Activated T-helper 1 cell treated with anti-CD3 and anti-CD28 coated beads, Interleukin-12 subunit alpha, Interleukin-12 subunit beta, Interleukin-2, Interleukin-4 antibody, amounts not matched to agents 30 ng/mL and 10 ng/mL and 1 ng/mL, durations not matched to agents 14 hours and 24 hours and 36 hours (primary cell): ENCODE results near the gene FAIM2. TPM values are rescaled to one million over a fixed set of nuclear protein-coding genes. Genes with fewer than 3 reads are reported as not detected.
A peak's percentile ranks its signal among the peaks of the same experiment; 100 is the strongest.
"Not testable (repeated sequence)": the region's sequence is repeated elsewhere in the genome, so short reads cannot be mapped to it uniquely, and the experiment has no call there.

Experiments used
- DNase-seq: peaks from one replicate; pipeline ENCODE4 v3.0.0; 2021; ENCODE audit warnings: low spot score
- H3K27ac Mint-ChIP-seq: one replicate; pipeline ENCODE4 v1.8.0; 2021; ENCODE audit warnings: mild to moderate bottlenecking, mixed read lengths
- H3K27me3 Mint-ChIP-seq: one replicate; pipeline ENCODE4 v1.8.0; 2022; ENCODE audit warnings: mild to moderate bottlenecking, moderate library complexity, mixed read lengths; ENCODE audit not compliant: insufficient read depth
- H3K36me3 Mint-ChIP-seq: one replicate; pipeline ENCODE4 v1.8.0; 2021; ENCODE audit warnings: low read depth, mixed read lengths
- H3K4me1 Mint-ChIP-seq: one replicate; pipeline ENCODE4 v1.8.0; 2021; ENCODE audit warnings: low read depth, mixed read lengths
- H3K4me3 Mint-ChIP-seq: one replicate; pipeline ENCODE4 v1.8.0; 2021; ENCODE audit warnings: mild to moderate bottlenecking, moderate library complexity, mixed read lengths
- H3K9me3 Mint-ChIP-seq: one replicate; pipeline ENCODE4 v1.8.0; 2021; ENCODE audit warnings: mixed read lengths
- intact Hi-C: fragments of 100-400 bp; cut with micrococcal nuclease; formaldehyde crosslinking; loops from one replicate; pipeline ENCODE4 v1.15.1; 2024
- total RNA-seq: library from RNA; stranded (reverse); gene quantifications from 2 replicates; pipeline ENCODE4 v1.2.3, GENCODE V29; 2022

The FAIM2 gene
- total RNA-seq, 1 donor from 2014 or later: 0.49 TPM

DNA sequence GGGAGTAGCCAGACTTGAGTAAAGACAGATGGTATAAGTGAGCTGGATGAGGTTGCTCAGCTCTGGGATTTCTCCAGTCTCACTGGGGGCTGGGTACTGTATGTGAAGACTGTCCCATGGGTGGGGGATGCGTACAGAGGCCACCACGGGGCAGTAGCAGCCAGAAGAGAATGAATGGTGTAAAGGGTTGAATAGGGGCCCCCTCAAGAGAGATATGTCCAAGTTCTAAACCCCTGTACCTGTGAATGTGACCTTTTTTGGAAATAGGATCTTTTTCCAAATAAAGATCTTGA, 39.0 kb downstream of the FAIM2 start:
- no peaks in the 10 kb centered on the region for H3K9me3 Mint-ChIP-seq
- H3K36me3 Mint-ChIP-seq: no peaks in the 10 kb centered on the region
- H3K27me3 Mint-ChIP-seq: peaks cover 7% of the 10 kb centered on the region
- DNase-seq: no peak
- H3K27ac Mint-ChIP-seq: no peak overlapping the region
- intact Hi-C loops: no loop called here
- H3K4me3 Mint-ChIP-seq: no peak overlapping the region
- H3K4me1 Mint-ChIP-seq: no peaks in the 10 kb centered on the region

DNA sequence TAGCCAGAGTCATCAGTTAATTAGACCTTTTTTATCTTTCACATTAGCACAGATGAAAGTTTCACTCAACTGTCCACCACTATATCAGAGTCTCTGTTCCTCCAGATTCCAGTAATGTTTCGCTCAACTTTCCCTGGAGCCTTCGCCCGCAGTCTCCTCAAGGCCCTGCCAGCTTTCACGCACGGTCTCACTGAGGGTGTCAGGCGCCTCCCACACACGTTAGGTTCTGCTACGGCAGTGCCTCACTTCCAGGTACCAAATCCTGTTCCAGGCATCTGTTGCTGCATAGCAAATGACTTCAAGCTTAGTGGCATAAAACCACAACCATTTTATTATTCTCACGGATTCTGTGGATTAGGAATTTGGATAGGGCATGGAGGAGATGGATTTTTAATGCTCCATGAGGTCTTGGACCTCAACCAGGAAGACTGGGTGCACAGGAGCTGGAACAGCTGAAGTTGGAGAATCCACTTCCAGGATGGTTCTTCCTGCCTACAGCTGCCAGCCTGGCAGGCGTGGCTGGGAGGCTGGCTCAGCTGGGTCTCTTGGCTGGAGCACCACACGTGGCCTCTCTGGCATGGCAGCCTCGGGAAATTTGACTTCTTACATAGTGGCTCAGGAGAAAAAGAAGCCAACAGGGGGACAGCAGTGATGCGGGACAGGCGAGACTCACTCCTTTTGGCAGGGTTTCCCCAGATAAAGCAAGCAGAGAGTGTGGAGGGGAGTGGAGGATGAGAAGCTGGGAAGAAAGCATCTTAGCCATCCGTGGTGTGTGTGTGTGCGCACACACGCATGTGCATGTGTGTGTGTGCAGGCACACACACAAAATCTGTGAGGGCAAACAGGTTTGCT, 39.5 kb downstream of the FAIM2 start:
- no peak for DNase-seq
- no peak overlapping the region for H3K4me3 Mint-ChIP-seq
- H3K9me3 Mint-ChIP-seq: no peaks in the 10 kb centered on the region
- H3K27ac Mint-ChIP-seq: no peak overlapping the region
- no peaks in the 10 kb centered on the region for H3K36me3 Mint-ChIP-seq
- H3K4me1 Mint-ChIP-seq: no peaks in the 10 kb centered on the region
- intact Hi-C loops: no loop called here
- peaks cover 7% of the 10 kb centered on the region for H3K27me3 Mint-ChIP-seq

GRCh38 chr12:49860921-49861320, 42.8 kb downstream of the FAIM2 start:
- DNase-seq, H3K27ac Mint-ChIP-seq, H3K4me1 Mint-ChIP-seq, H3K9me3 Mint-ChIP-seq, H3K4me3 Mint-ChIP-seq, H3K36me3 Mint-ChIP-seq, intact Hi-C loops: not testable (repeated sequence)
- peaks cover 12% of the 10 kb centered on the region for H3K27me3 Mint-ChIP-seq

- H3K36me3 Mint-ChIP-seq, H3K9me3 Mint-ChIP-seq, H3K4me1 Mint-ChIP-seq, H3K27ac Mint-ChIP-seq, DNase-seq, H3K4me3 Mint-ChIP-seq, intact Hi-C loops: not testable (repeated sequence)
- peaks cover 14% of the 10 kb centered on the region for H3K27me3 Mint-ChIP-seq
Observed at GRCh38 chr12:49855890-49856289, 47.8 kb downstream of the FAIM2 start.

GRCh38 chr12:49854976-49855375, 48.7 kb downstream of the FAIM2 start:
- H3K27ac Mint-ChIP-seq: no peak overlapping the region
- no peak overlapping the region for H3K4me3 Mint-ChIP-seq
- intact Hi-C loops: no loop called here
- no peaks in the 10 kb centered on the region for H3K36me3 Mint-ChIP-seq
- no peak for DNase-seq
- H3K9me3 Mint-ChIP-seq: no peaks in the 10 kb centered on the region
- H3K27me3 Mint-ChIP-seq: peaks cover 14% of the 10 kb centered on the region
- peaks cover 6% of the 10 kb centered on the region for H3K4me1 Mint-ChIP-seq

DNA sequence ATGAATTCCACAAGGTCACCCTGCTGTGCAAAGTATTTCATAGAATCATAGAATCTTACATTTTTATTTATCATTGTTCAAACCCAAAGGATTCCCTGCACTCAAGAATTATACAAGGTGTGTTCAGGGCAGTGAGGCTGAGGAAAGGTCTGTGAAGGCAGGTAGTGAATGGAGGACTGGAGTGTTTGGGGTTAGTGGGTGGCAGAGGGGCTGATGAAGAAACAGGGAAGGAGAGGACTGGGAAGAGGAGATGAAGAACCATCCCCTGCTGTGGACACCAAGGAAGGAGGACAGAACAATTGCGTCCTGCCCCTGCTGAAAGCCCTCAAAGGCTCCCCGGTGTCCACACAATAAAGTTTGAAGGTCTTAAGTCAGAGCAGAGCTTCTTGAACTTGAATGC, 50.0 kb downstream of the FAIM2 start:
- H3K27me3 Mint-ChIP-seq: peaks cover 22% of the 10 kb centered on the region
- intact Hi-C loops: no loop called here
- H3K4me3 Mint-ChIP-seq: no peak overlapping the region
- no peaks in the 10 kb centered on the region for H3K9me3 Mint-ChIP-seq
- no peaks in the 10 kb centered on the region for H3K36me3 Mint-ChIP-seq
- no peak for DNase-seq
- peaks cover 6% of the 10 kb centered on the region for H3K4me1 Mint-ChIP-seq
- no peak overlapping the region for H3K27ac Mint-ChIP-seq

DNA sequence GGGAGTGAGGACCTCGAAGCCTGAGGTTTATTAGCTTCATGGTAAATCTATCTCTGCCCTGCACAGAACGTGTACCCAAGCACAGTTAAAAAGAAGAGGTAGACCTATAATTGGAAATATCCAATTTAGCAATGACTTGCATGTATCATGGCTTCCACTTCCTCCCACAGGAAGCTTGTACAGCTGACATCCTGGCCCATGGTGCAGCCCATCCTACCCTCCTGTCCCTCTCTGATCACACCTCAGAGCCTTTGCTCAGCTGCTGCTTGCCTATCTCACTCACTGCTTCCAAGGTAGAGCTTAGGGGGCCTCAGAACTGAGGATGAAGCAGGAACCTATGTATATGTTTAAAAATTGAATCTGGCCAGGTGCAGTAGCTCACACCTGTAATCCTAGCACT, 56.5 kb downstream of the FAIM2 start:
- no peak overlapping the region for H3K4me3 Mint-ChIP-seq
- H3K27me3 Mint-ChIP-seq: peaks cover 12% of the 10 kb centered on the region
- DNase-seq: no peak
- H3K9me3 Mint-ChIP-seq: peaks cover 8% of the 10 kb centered on the region
- H3K4me1 Mint-ChIP-seq: peaks cover 27% of the 10 kb centered on the region
- H3K27ac Mint-ChIP-seq: no peak overlapping the region
- H3K36me3 Mint-ChIP-seq: no peaks in the 10 kb centered on the region
- intact Hi-C loops: no loop called here

DNA sequence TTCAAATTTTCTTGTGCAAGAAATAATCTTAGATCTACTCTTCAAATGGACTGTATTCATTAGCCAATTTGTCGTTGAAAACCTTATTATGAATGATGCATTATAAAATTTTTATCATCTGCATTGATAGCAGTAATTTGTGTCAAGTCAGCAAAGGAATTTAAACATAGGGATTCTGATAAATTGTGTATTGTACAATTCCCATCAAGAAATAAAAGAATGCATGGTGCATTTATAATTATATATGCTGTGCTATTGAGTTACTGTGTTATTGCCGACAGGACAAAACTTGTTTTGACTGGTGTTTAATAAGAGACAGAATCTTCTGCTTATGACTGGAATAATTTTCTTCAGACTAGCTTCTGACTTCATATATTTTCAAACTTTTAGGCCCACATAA, 57.7 kb downstream of the FAIM2 start:
- intact Hi-C loops: no loop called here
- Mint-ChIP-seq H3K9me3 (peaks cover 8% of the 10 kb centered on the region), H3K4me3 (no peak overlapping the region), H3K27me3 (peaks cover 10% of the 10 kb centered on the region), H3K4me1 (peaks cover 34% of the 10 kb centered on the region), H3K27ac (no peak overlapping the region), H3K36me3 (no peaks in the 10 kb centered on the region)
- DNase-seq: no peak

DNA sequence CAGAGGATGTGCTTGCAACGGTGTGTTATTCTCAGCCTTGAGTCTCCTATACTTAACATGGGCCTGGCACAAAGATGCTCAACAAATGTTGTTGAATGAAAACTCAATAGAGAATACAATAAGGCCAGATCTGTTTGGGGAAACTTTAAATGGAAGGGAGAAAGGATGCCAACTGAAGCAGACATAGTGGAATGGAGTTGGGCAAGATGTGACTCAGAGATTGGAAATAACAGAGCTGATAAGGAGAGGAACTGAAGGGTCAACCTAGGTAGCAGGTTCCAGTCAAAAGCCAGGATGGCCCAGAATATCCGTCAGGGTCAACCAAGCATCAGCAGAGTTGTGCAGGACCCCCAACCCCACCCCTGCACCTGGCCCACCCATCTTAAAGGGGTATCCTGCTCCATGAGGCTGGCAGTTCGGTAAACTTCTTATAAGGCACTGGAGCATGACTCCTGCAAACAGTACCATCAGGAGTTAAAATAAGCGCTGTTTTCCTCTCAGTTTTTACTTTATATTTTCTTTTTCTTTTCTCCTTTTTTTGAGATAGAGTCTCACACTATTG, 59.7 kb downstream of the FAIM2 start:
- H3K9me3 Mint-ChIP-seq: peaks cover 8% of the 10 kb centered on the region
- peaks cover 4% of the 10 kb centered on the region for H3K27me3 Mint-ChIP-seq
- DNase-seq: no peak
- H3K4me1 Mint-ChIP-seq: peaks cover 29% of the 10 kb centered on the region
- H3K27ac Mint-ChIP-seq: no peak overlapping the region
- H3K4me3 Mint-ChIP-seq: peak overlapping the region; percentile 91
- no peaks in the 10 kb centered on the region for H3K36me3 Mint-ChIP-seq
- intact Hi-C loops: loop anchor here (1.0 to 5.0 kb wide), 5 partner anchors 103 to 277 kb away; partner anchors contain the start of genes MCRS1, PRPF40B, RACGAP1 and TMBIM6

DNA sequence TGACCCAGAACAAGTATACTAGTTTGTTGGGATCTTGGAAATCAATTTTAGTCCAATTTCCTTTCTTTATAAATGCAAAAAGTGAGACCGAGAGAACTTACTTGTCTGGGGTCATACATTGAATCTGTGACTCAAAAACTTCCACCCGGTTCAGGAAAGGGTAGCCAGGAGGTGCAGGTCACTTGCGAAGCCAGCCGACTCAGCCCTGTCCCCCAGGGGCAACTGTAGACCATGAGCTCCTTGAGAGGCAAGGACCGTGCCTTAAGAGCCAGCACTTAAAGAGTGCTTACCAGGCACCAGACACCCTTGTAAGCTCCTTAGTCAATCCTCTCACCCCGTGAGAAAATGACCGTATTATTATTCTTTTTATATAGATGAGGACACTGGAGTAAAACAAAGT, 60.3 kb downstream of the FAIM2 start:
- intact Hi-C loops: loop anchor here (1.0 to 5.0 kb wide), 5 partner anchors 102 to 276 kb away; partner anchors contain the start of genes MCRS1, PRPF40B, RACGAP1 and TMBIM6
- Mint-ChIP-seq H3K36me3 (no peaks in the 10 kb centered on the region), H3K4me1 (peaks cover 29% of the 10 kb centered on the region), H3K27ac (peak overlapping the region; percentile 84), H3K4me3 (peak overlapping the region; percentile 91), H3K9me3 (peaks cover 8% of the 10 kb centered on the region), H3K27me3 (peaks cover 1% of the 10 kb centered on the region)
- DNase-seq: no peak

DNA sequence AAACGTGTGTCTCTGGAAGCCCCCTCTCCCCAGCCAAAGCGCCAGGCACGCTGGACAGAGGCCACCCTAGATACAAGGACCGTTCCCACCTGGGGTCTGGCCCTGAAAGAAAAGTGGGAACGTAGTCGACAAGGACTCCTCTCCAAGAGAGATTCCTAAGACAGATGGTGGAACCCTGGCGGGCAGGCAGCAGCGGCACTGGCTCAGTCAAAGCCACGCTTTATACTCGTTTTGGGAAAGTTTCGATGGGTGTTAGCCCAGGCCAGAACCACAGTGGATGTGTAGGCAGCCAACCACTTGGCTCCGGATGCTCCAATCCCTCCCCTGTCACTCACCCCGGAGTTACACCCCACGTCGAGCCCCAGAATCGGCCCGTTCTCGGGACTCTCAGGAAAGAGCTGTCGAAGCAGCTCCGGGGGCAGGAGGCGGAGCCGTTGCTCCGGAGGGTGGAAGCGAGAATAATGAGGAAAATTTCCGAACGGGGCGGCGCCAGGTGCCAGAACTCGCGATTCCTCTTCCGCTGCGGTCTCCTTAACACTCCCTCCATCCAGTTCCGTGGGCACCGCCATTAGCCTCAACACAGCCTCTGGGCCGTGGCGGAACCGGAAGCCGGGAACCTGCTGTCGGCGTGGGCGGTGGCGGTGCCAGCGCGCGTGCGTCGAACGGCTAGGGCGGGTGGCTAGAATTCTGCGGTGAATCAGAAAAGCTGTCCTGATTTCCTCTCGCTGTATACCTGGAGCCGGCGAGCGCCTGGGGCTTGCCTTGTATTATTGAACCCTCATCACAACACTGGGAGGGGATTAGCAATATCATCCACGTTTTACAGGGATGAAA, 61.0 kb downstream of the FAIM2 start, which contains the start of gene BCDIN3D:
TSS of gene BCDIN3D (minus strand) at position 588 of the 834 bp plus-strand sequence. CDS start at position 569, 19 bp downstream.
- intact Hi-C loops: loop anchor here (1.0 to 5.0 kb wide), 6 partner anchors 14 to 275 kb away; partner anchors contain the start of genes MCRS1, NCKAP5L, PRPF40B and RACGAP1
- Mint-ChIP-seq H3K27me3 (peaks cover 1% of the 10 kb centered on the region), H3K27ac (peak within 1 kb of the TSS; percentile 84), H3K9me3 (peaks cover 8% of the 10 kb centered on the region), H3K4me1 (peaks cover 29% of the 10 kb centered on the region), H3K4me3 (peak within 1 kb of the TSS; percentile 91), H3K36me3 (no peaks in the 10 kb centered on the region)
- DNase-seq: peak; percentile 91

DNA sequence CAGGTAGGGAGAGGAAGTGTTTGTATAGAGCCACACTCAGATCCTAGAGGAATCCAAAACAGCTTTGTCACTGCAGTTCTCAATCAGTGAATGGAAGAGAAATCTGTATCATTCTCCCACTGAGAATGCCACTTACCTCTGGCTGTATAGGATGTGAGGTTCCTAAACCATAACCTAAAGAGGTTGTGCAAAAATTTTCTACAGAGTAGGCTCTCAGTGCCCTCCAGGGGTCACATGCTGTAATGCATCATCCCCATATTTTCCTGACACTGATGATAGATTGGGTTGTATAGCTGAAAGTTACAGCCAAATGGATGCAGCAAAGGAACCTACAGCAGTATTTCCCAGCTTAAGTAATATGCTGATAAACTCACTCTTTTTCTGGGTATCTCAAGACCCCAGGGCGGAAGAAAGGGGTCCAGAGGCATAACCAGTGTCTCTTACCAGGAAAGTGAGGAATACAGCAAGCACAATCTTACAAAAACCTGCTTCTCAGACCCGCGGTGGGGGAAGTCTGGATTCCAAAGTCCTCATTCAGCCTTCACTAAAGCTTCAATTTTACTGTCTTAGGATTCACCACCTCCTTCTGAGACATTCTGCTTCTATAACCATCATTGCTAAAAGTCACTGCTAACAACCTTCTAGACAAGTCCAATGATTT, 64.6 kb downstream of the FAIM2 start:
- H3K9me3 Mint-ChIP-seq: no peaks in the 10 kb centered on the region

More for the DNA sequence above, 64.6 kb downstream of the FAIM2 start:
- H3K4me3 Mint-ChIP-seq: no peak overlapping the region
- DNase-seq: peak; percentile 31
- H3K27me3 Mint-ChIP-seq: no peaks in the 10 kb centered on the region
- intact Hi-C loops: loop anchor here (1.0 kb wide), 2 partner anchors 63 to 76 kb away; no protein-coding TSS in a partner anchor
- H3K27ac Mint-ChIP-seq: no peak overlapping the region
- H3K4me1 Mint-ChIP-seq: peaks cover 19% of the 10 kb centered on the region
- H3K36me3 Mint-ChIP-seq: no peaks in the 10 kb centered on the region
